Thyroid gland (tissue), 4 donors: ENCODE results near the gene MT1E. TPM values are rescaled to one million over a fixed set of nuclear protein-coding genes. Genes with fewer than 3 reads are reported as not detected.
"Not testable (repeated sequence)": the region's sequence is repeated elsewhere in the genome, so short reads cannot be mapped to it uniquely, and the experiment has no call there.

Experiments
- DNase-seq, 2 donors: peaks; one replicate each; pipeline ENCODE4 v3.0.0-alpha.2; 2019
- H3K27ac ChIP-seq, 3 donors: fragments of 200-600 bp; sonication (generic); 1 replicate in 2 of 3; 2 replicates in 1 of 3; pipeline ENCODE4 v1.5.1; 2016 to 2019; ENCODE audit warnings: mild to moderate bottlenecking in 1 of 3, moderate library complexity in 1 of 3
- H3K27me3 ChIP-seq: fragments of 200-600 bp; sonication (generic); one replicate; pipeline ENCODE4 v1.5.1; 2019
- H3K36me3 ChIP-seq, 2 donors: fragments of 200-600 bp; sonication (generic); one replicate each; pipeline ENCODE4 v1.5.1; 2016 to 2019
- H3K4me1 ChIP-seq, 2 donors: fragments of 200-600 bp; sonication (generic); one replicate each; pipeline ENCODE4 v1.5.1; 2017 to 2019
- H3K4me3 ChIP-seq, 3 donors: fragments of 200-600 bp; sonication (generic); replicated peaks in 1 of 3; 1 replicate in 2 of 3; 2 replicates in 1 of 3; pipeline ENCODE4 v1.5.1; 2016; ENCODE audit warnings: mild to moderate bottlenecking in 1 of 3
- H3K9me3 ChIP-seq: fragments of 200-600 bp; sonication (generic); one replicate; pipeline ENCODE4 v1.5.1; 2017
- POLR2A ChIP-seq, 2 donors: fragments of 450-650 bp; IDR thresholded peaks; one replicate each; pipeline ENCODE4 v1.6.1; 2017; ENCODE audit warnings: antibody characterized with exemption in 2 of 2, mild to moderate bottlenecking in 2 of 2, moderate library complexity in 1 of 2
- WGBS, 2 donors: methylation state at CpG; one replicate each; pipeline ENCODE4 v1.1.5; 2017; 5-methylcytosine and 5-hydroxymethylcytosine counted together
- intact Hi-C: fragments of 100-400 bp; cut with DNase I; formaldehyde crosslinking; loops from one replicate; pipeline ENCODE4 v1.15.1; 2023
- total RNA-seq, 4 donors: library from RNA; depleted of rRNA; stranded (reverse); fragments of >200 nt; gene quantifications; one replicate each; pipeline ENCODE4 v1.2.3, GENCODE V29; 2016
- TF ChIP-seq, protein P1 (sequence below), 6 experiments: fragments of 200-600 bp in 3 of 6; fragments of 450-650 bp in 3 of 6; sonication (generic) in 3 of 6; IDR thresholded peaks; one replicate each; pipeline ENCODE4 v1.5.1; 2016 to 2019; ENCODE audit warnings: antibody characterized with exemption in 6 of 6, mild to moderate bottlenecking in 2 of 6, inconsistent platforms in 1 of 6, moderate library complexity in 1 of 6

The MT1E gene
- total RNA-seq, 4 donors from 2014 or later: 111 to 1,129 (median 368) TPM

DNA sequence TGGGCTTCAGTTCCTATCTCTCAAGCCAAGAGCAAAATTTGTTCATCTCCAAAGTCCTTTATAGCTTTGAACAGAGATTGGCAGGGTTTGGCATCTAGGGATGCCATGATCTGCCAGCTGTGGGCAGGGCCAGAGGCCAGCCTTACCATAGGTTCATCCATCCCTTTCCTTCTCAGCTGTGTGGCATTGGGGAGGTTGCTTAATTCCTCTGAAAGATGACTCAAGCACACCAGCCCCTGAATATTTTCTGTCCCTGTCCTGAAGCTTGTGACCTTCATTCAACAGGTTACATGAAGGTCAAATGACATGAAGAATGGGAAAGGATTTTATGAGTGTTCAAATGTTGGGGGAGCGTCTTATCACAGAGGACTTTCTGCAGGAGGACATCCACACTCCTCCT lies 38.9 kb downstream of the MT1E start:
- TF ChIP-seq, protein P1, sequence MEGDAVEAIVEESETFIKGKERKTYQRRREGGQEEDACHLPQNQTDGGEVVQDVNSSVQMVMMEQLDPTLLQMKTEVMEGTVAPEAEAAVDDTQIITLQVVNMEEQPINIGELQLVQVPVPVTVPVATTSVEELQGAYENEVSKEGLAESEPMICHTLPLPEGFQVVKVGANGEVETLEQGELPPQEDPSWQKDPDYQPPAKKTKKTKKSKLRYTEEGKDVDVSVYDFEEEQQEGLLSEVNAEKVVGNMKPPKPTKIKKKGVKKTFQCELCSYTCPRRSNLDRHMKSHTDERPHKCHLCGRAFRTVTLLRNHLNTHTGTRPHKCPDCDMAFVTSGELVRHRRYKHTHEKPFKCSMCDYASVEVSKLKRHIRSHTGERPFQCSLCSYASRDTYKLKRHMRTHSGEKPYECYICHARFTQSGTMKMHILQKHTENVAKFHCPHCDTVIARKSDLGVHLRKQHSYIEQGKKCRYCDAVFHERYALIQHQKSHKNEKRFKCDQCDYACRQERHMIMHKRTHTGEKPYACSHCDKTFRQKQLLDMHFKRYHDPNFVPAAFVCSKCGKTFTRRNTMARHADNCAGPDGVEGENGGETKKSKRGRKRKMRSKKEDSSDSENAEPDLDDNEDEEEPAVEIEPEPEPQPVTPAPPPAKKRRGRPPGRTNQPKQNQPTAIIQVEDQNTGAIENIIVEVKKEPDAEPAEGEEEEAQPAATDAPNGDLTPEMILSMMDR (IDR thresholded peaks at IDR 0.05): no peak
- no peak for TF ChIP-seq POLR2A (IDR thresholded peaks at IDR 0.05)
- Histone ChIP-seq H3K27me3 (no peaks in the 10 kb centered on the region), H3K4me3 (no peak overlapping the region), H3K9me3 (no peaks in the 10 kb centered on the region), H3K27ac (no peak overlapping the region), H3K36me3 (no peaks in the 10 kb centered on the region), H3K4me1 (peaks cover 17 to 26% of the 10 kb centered on the region in 2 donors)
- 95 to 100% methylated on average over 1 of the region's 1 CpG for WGBS, 2 donors
- intact Hi-C loops: no loop called here
- no peak for DNase-seq

DNA sequence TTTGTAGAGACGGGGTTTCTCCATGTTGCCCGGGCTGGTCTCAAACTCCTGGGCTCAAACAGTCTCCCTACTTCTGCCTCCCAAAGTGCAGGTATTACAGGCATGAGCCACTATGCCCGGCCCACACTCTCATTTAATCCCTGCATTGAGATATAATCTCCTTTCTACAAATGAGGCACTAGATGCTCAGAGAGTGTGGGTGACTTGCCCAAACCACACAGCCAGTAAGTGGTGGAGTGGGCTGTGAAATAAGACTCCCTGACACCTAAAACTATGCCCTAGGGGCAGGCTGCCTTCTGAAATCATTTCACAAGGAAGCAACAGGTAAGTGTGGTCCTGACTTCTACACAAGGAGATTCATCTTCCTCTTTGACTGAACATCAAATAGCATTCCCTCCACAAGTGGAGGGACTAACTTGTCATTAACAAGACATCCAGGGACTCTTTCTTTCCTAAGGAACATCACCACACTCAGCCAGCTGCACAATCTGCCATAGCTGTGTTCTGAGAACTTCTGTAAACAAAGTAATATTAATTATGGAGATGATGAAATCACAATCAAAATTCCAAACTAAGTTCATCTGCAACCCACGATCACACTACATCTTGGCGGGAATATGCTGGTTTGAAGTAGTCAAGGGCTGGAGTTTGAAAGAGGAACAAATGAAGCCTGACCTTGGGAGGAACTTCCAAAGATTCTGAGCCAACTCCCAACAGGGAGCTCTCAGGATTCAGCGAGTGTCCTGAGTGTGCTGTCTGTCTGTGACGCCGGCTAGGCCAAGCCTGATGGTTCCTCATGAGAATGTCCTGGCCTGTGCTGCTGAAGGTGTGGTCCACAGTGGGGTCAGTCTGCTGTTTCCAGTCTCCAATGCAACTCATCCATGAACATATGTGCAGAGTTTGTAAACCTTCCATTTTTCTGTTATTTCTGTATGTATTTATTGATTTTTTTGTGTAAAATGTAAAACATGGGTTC lies 40.0 kb downstream of the MT1E start:
- H3K4me3 ChIP-seq, H3K9me3 ChIP-seq, H3K27me3 ChIP-seq, H3K36me3 ChIP-seq, intact Hi-C loops, H3K27ac ChIP-seq: not testable (repeated sequence)
- peak in 1 of 2 donors; percentile 12 for DNase-seq
- WGBS, 2 donors: 74 to 76% methylated on average over 8 of the region's 8 CpGs
- peaks cover 12 to 32% of the 10 kb centered on the region in 2 donors for H3K4me1 ChIP-seq

DNA sequence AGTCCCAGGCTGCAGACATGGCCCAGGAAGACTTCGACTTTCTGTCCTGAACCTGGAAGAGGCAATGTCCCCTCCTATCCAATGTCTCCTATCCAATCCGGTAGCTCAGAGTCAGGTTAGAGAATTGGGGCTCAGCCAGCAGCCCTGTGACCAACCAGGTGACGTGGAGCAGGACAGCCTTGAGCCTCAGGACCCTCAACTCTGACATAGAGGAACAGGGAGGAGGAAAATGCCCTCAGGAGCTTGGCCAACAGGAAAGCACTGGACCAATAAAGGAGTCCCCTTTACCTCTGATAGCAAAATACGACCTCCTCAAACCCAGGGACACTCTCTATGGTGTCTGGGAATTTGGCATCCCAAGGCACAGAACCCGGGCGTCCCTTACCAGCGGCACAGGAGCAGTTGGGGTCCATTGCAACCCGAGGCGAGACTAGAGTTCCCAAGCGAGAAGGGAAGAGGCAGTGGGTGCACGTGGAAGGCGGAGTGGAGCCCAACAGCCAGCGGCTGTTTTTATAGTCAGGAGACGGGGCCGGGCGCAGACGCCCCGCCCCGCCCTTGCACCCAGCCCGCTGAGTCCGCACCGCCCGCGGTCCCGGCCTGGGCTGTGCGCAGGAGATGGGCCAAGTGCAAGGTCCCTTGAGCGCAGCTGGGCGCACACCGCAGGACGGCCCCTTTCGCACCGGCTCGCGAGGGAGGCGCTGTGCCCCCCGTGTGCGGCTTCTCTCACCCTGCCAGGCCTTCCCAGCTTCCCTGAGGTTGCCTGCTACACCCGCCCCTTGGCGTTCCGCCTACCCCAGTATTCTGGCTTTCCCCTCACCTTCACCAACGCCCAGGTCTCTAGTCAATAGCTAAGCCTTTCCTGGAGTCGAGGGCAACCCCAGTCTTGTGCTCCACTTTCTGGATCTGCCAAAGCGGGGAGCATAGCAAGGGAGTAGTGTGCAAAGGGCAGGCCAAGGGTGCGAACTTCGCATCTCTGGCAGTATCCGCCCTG lies 42.3 kb downstream of the MT1E start, which contains the start of gene MT1G:
MT1G (minus strand) TSS at position 485 of the 991 bp plus-strand sequence; CDS start at position 413, 72 bp downstream.
- no peaks in the 10 kb centered on the region for H3K36me3 ChIP-seq
- 14 to 24% methylated on average over 22 to 44 of the region's 46 CpGs for whole genome bisulfite sequencing, 2 donors
- DNase-seq: peak; percentile 87 to 89
- no peaks in the 10 kb centered on the region for H3K9me3 ChIP-seq
- H3K27me3 ChIP-seq: no peaks in the 10 kb centered on the region
- peaks cover 12 to 35% of the 10 kb centered on the region in 2 donors for H3K4me1 ChIP-seq
- peak within 1 kb of the TSS in 2 of 3 donors; percentile 43 to 59 for H3K4me3 ChIP-seq
- intact Hi-C loops: no loop called here
- peak within 1 kb of the TSS; percentile 47 to 83 (median 65) for H3K27ac ChIP-seq
- TF ChIP-seq, protein P1 (IDR thresholded peaks at IDR 0.05): no peak
- TF ChIP-seq POLR2A (IDR thresholded peaks at IDR 0.05): peak; percentile 94

DNA sequence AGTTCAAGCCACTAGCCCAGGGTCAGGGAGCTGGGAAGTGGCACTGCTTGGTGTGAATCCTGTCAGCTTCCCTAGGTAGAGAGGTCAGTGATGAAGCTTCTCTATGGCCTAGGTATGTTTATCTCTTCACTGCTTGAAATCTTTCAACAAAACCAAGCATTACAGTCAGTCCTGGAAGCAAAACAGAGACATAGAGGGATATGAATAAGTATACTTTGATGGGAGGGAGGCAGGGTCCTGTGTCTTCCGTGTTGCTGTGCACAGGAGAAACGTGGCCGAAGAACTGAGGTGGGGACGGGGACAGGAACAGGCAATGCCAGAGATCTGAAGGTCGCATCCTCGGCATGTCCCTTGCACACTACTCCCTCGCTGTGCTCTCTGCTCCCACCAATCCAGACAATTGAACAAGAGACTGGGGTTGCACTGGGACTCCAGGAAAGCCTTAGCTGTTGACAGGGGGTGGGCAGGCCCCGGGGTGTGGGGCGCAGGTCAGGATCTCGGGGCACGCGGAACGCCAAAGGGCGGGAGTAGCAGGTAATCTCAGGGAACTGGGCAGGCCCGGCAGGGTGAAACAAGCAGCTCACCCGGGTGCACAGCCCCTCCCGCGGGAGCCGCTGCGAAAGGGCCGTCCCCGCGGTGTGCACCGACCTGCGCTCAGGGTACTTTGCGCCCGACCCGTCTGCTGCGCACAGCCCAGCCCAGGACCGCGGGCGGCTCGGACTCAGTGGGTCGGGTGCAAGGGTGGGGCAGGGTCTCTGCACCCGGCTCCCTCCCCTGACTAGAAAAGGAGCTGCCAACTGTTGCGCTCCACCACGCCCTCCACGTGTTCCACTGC lies 43.6 kb downstream of the MT1E start, which contains the start of gene MT1H:
MT1H (plus strand) TSS at position 810 of the 835 bp plus-strand sequence. CDS start 71 bp downstream, outside the sequence.
- Histone ChIP-seq H3K4me3 (peak within 1 kb of the TSS in 1 of 3 donors; percentile 2), H3K4me1 (peaks cover 12 to 35% of the 10 kb centered on the region in 2 donors), H3K36me3 (no peaks in the 10 kb centered on the region), H3K27me3 (no peaks in the 10 kb centered on the region), H3K27ac (peak within 1 kb of the TSS in 1 of 3 donors; percentile 65), H3K9me3 (no peaks in the 10 kb centered on the region)
- intact Hi-C loops: no loop called here
- TF ChIP-seq, protein P1 (IDR thresholded peaks at IDR 0.05): no peak
- TF ChIP-seq POLR2A (IDR thresholded peaks at IDR 0.05): peak in 1 of 2 donors; percentile 61
- DNase-seq: peak; percentile 58 to 66
- 42 to 51% methylated on average over 16 to 18 of the region's 38 CpGs for WGBS, 2 donors
